NOMO-1 treated with dmso at 0.1 percent for 144 hours (cell line): ENCODE results near the gene CPAMD8.
A peak's percentile ranks its signal among the peaks of the same experiment; 100 is the strongest.
"Not testable (repeated sequence)": the region's sequence is repeated elsewhere in the genome, so short reads cannot be mapped to it uniquely, and the experiment has no call there.

Experiments
- DNase-seq: peaks from one replicate; lab custom pipeline; 2025; ENCODE audit not compliant: unreplicated experiment; lab: John Stamatoyannopoulos, UW

The CPAMD8 gene

DNA sequence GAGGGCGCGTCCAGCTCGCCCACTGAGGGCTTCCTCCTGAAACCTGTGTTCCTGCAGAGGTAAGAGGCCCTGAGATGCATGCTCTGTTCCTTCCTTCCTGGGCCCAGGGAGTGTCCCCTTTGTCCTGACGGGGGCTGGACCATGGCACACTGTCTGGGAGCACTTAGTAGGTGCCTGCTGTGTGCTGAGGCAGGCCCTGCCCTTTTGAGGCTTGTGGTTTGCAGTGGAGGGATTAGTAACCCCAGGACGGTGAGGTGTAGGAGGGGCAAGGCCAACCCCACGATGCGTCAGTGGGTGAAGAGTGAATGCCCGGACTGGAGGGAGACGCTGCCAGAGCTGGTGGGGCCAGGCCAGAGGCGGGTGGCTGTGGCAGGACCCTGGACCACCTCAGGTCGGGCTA lies 149.0 kb downstream of the CPAMD8 start:
- no peak for DNase-seq

DNA sequence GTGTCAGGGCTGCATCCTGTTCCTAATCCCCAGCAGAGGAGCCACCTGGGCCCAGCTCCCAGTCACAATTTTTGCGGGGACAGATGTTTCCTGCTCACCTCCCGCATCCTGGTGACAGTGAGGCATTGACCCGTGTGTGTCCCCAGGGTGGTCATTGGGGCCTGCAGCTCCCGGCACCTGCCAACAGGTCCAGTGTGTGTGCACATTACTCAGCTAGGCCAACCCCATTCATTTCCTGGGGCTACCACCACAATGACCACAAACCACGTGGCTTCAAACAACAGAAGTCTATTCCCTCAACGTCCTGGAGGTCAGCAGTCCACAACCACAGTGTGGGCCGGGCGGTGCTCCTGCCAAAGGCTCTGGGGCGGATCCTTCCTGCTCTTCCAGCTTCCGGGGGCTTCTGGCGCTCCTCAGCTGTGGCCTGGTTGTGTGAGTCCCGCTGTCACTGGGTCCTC lies 149.7 kb downstream of the CPAMD8 start:
- no peak for DNase-seq

DNA sequence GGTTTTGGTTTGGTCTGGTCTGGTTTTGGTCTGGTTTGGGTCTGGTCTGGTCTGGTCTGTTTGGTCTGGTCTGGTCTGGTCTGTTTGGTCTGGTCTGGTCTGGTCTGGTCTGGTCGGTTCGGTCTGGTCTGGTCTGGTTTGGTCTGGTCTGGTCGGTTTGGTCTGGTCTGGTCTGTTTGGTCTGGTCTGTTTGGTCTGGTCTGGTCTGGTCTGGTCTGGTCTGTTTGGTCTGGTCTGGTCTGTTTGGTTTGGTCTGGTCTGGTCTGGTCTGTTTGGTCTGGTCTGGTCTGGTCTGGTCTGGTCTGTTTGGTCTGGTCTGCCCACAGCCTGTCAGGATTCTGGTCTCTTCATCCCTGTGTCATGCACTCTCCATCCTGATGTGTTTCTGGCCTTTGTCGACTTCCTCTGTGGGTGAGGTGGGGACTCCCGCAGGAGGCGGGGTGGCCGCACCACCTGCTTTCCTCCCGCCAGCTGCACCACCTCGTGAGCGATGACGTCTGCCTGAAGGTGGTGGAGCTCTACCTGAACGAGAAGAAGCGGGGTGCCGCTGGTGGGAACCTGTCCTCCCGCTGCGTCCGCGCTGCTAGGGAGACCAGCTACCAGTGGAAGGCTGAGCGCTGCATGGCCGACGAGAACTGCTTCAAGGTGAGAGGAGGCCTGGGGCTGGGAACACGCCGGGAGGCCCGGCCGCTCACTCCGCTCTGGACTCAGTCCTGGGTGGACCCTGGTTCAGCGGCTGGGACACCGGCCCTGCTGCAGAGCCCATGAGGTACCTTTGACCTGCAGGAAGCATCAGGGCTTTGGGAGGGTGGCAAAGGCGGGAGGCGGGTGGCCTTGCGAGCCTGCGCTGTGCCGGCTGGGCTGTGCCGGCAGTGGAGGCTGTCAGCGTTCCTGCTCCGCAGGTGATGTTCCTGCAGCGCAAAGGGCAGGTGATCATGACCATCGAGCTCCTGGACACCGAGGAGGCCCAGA lies 150.7 kb downstream of the CPAMD8 start:
- DNase-seq = no peak

DNA sequence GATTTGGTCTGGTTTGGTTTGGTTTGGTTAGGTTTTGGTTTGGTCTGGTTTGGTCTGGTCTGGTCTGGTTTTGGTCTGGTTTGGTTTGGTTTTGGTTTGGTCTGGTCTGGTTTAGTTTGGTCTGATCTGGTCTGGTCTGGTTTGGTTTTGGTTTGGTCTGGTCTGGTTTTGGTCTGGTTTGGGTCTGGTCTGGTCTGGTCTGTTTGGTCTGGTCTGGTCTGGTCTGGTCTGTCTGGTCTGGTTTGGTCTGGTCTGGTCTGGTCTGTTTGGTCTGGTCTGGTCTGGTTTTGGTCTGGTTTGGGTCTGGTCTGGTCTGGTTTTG lies 151.7 kb downstream of the CPAMD8 start:
- not testable (repeated sequence) for DNase-seq

DNA sequence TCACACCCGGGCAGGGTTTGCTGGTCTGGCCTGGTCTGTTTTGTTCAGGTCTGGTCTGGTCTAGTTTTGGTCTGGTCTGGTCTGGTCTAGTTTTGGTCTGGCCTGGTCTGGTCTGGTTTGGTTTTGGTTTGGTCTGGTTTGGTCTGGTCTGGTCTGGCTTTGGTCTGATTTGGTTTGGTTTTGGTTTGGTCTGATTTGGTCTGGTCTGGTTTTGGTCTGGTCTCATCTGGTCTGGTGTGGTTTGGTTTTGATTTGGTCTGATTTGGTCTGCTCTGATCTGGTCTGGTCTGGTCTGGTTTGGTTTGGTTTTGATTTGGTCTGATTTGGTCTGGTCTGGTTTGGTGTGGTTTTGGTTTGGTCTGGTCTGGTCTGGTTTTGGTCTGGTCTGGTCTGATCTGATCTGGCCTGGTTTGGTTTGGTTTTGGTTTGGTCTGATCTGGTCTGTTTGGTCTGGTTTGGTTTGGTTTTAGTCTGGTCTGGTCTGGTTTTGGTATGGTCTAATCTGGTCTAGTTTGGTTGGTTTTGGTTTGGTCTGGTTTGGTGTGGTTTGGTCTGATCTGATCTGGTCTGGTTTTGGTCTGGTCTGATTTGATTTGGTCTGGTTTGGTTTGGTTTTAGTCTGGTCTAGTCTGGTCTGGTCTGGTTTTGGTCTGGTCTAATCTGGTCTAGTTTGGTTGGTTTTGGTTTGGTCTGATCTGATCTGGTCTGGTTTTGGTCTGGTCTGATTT lies 152.2 kb downstream of the CPAMD8 start:
- no peak for DNase-seq

DNA sequence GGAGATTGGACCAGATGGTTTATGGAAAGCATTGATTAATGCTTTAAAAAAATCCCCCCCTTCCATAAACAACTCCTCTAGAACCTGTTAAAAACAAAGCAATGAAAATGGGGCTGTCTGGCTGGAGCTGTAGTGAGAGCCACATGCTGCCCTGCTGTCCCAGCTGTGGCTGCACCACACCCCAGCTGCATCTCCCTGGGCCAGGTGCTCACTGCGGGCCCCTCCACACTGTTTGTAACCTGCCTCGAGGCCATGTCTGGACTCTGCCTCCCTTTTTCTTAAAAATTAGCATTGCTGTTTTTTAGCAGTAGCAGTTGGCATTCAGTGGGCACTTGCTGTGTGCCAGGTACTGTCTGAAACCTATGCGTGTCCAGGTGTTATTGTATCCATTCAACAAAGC lies 153.0 kb downstream of the CPAMD8 start:
- DNase-seq = no peak

DNA sequence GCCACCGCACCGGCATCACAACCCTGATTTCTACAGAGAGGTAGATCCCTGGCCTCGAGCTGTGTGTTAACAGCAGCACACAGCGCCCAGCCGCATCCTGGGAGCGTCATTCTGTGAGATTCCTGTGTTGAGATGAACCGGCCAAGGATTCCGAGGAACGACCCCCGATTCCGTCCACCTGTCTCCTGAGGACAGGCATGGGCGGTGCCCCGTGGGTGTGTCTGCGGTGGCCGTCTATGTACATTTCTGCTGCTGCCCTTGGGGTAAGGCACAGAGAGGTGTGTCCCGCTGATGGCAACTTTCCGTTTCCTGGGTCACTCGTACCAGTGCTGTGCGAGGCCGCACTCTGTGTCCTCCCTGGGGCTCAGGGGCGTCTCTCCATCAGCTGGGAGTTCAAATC lies 153.9 kb downstream of the CPAMD8 start:
- DNase-seq = no peak

DNA sequence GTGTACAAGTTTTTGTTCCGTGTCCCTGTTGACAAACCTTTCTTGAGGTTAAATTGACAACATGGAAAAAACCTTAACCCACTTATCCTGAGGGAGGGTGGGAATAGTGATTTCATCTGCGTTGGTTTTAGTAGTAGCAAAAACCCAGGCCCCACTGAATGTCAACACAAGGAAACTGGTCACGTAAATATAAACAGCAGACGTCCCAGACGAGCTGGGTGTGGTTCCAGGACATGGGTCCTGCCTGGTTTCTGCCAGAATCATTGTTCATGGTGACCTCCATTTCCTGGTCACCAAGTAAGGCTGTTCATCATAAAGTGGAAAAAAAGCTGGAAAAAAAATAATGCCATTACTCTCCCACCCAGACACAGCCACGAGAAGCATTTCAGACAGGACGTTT lies 154.7 kb downstream of the CPAMD8 start:
- no peak for DNase-seq

DNA sequence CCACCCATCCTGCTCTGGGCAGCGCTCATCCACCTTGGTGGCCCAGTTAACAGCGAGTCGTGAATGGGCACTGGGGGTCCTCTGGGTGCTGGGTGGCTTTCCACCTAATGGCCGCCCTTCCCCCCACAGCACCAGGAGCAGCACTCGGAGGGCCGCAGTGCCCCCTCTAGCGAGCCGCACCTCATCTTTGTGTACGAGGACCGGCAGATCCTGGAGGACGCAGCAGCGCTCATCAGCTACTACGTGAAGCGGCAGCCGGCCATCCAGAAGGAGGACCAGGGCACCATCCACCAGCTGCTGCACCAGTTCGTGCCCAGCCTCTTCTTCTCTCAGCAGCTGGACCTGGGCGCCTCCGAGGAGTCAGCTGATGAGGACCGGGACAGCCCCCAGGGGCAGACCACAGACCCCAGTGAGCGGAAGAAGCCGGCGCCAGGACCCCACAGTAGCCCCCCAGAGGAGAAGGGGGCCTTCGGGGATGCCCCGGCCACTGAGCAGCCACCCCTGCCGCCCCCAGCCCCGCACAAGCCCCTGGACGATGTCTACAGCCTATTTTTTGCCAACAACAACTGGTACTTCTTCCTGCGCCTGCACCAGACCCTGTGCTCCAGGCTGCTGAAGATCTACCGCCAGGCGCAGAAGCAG lies 157.2 kb downstream of the CPAMD8 start:
- no peak for DNase-seq

DNA sequence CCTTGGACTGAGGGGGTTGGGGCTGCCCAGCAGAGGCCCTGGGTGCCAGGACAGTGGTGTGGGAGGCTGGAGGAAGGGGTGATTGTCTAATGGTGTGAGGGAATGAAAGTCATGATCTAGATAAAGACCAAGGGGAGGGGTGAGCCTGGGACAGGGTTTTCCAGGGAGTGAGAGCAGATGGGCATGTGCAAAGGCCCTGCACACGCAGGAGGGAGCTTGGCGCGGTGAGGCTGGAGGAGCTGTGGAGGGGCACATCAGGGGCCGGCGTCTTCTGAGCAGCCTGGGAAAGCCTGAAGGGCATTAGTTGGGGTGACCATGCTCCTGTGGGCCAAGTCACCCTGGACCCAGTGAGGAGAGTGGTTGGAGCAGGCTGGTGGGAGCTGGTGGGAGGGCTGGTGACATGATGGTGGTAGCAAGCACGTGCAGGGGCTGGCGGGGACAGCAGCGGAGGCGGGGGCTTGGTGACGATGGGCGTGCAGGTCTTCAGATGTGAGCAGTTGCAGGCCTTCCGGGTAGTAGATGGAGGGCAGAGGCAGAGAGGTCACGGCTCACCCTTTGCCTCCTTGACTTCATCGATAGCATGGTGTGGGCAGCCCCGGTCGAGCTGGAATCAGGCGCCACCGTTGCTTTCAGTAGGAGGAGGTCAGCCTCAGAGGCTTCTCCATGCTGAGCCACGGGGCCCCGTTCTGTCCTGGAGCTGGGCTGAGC lies 158.0 kb downstream of the CPAMD8 start:
- DNase-seq = no peak

DNA sequence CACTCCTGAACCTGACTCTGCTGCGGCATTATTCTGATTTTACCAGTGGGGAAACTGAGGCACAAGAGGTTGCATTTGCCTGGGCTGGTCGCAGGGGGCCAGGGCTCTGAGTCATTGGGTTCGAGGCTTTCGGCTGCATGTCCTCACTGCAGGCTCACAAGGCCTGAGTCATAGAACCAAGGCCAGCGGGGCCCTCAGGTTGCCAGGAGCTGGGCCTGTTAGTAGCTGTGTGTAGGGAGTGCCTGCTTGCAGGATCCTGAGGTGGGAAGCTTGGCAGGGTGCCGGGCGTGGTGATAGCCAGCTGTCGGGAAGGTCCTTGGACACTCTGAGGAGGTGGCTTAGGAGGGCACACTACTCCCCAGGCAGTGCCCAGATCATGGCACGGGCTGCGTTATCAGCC lies 159.4 kb downstream of the CPAMD8 start:
- no peak for DNase-seq

DNA sequence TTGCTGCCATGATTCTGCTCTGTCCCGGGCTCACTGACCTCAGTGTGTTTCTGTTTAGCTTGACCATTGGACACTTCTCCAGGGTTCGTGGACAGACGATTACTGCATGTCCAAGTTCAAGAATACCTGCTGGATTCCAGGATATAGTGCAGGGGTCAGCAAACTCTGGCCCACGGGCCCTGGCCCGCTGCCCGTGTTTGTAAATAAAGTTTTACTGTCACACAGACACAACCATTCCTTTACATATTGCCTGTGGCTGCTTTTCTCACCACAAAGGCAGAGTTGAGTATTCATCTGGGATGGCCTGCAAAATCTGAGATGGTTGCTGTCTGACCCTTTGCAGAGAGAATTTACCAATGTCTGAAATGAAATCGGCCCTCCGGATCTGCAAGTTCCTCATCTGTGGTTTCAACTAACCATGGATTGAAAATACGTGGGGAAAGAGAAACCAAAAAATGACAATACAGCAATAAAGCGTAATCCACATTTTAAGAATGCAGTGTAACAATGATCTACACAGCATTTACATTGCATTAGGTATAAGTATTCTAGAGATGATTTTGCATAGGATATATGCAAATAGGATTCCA lies 163.7 kb downstream of the CPAMD8 start:
- DNase-seq = peak; percentile 31

DNA sequence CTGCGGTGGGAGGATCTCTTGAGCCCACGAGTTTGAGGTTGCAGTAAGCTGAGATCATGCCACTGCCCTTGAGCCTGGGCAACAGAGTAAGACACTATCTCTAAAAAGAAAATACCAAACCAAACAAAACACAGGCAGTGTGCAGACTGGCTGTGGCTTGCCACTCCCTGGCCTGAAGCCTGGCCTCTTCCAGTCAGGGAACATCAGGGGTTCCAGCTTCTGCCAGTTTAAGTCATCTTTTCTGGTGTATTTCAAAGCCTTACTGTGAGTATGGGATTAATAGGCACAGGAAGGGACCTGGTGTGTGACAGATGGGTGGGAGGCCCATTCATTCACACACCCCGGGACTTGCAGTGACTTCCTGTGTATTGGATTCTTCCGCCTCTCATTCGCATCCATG lies 164.8 kb downstream of the CPAMD8 start:
- no peak for DNase-seq

DNA sequence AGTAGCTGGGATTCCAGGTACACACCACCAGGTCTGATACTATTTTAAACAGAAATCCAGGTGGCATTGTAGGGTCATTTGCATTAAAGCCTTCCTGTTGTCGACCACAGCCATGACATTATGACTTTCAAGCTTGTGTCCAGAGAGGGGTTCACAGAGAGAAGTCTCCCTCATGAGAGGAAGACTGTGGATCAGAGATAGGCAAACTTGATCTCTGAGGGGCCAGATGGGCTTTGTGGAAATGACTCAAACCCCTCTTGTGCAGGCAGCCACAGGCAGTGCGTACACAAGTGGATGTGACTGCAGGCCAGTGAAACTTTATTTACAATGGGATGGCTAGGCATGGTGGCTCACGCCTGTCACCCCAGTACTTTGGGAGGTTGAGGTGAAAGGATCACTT lies 165.6 kb downstream of the CPAMD8 start:
- no peak for DNase-seq

DNA sequence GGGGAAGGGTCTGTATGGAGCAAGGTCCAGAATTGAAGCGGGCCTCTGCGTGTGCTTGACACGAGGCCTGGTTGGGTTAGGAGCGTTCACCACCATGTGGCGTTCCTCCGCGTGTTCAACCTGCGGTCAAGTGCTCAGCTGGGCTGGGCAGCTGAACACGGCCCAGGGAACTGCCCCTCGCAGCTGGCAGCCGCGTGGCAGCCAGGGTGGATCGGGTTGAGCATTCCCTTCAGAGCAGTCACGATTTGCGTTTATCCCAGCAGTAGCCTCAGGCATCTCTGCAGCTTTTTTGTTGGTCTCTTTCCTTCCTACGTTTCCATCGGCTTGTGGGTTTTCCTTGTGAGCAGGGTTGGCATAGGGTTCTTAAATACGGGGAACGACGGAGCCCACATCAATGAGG lies 166.5 kb downstream of the CPAMD8 start:
- DNase-seq = no peak

DNA sequence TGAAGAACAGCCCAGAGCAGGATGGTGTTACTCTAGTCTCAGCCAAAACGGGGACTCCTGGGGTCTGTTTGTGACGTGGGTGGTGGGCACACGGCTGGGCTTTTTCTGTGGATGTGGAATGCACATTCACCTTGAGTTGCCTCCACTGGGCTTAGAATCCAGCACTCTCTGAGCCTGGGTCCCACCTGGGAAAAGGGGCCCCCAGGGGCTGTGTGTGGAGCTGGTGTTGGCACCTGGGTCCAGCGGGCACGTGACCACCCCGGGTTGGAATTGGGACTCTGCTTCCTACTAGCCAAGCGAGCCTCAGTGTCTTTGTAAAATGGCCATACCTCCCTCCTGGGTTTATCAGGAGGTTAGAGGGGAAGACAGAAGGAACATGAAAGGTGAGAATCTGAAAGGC lies 167.0 kb downstream of the CPAMD8 start:
- no peak for DNase-seq

DNA sequence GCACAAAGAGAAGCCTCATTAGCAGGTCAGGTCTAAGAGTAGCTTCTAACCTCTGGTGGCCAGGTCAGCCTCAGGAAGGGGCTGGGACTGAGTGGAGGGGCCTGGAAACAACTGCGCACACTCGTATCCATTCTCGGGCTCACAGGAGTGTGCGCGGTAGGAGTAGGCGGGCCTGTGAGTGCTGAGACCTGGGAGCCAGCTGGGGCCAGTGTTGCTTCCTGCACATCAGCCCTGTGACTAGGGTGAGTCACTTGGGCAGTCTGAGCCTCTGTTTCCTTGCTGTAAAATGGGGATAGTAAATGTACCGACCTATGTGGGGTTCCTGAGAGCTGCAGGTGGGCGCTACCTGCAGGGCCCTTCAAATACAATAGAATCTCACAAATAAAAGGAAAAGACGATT lies 170.5 kb downstream of the CPAMD8 start:
- DNase-seq = no peak

DNA sequence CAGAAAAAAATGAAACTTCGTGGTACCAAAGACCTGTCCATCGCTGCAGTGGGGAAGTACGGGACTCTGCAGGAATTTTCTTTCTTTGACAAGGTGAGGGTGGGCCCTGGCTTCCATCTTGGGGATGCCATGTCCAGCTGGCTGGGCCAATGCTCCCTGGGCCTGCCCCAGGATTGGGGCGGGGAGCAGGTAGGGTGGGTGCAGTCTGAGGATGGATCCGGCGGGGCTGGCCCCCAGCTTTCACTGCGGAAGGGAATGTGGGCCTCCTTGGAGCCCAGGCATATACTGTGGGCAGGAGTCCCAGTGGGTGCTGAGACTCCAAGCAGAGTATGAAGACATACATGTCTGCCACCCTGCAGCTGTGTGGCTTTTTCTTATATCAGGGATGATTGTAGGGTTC lies 173.5 kb downstream of the CPAMD8 start:
- DNase-seq = no peak

DNA sequence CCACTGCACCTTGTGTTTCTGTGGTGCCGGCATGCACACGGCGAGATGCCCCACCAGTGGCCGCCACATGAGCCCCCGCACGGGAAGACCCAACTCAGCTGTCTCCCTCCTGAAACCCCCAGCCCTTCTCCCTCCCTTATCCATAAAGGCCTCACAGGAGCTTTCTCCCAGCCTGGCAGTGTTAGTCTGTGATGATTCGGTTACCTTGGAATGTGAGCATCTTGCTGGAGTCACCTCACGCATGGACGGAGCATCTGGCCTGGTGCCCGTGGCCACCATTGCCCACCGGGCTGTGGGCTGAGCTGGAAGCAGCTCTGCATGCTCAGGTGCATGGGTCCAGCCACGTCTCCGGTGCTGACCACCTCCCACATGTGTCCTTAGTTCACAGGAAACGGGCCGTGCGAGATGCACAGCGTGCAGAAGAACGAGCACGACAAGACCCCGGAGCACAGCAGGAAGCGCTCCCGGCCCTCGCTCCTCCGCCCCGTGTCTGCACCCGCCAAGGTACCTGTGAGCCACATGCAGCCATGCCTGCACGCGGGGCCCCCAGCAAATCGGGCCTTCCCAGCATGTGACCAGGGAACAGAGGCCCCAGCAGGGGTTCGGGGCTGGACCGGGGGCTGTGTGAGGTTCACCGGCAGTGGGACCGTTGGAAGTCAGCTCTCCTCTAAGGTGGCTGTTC lies 175.4 kb downstream of the CPAMD8 start:
- no peak for DNase-seq

DNA sequence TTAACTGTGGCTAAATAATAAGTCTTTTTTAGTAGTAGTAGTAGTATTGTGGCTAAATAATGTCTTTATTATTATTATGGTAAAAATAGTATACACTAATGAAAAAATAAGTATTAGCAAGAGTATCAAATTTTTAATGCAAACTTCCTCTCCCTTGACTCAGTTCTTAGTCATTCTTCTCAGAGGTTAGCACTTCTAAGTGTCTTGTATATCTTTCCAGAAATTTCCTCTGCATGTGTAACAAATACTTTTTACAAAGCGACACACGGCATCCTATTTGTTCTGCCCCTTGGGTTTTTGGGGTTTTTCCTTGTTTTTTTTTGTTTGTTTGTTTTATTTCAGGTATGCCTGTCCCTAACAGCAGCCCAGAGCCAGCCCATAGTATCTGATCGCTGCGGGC lies 176.5 kb downstream of the CPAMD8 start:
- no peak for DNase-seq
